K562 (cell line): ENCODE results near the gene KAT2B. TPM values are rescaled to one million over a fixed set of nuclear protein-coding genes. Genes with fewer than 3 reads are reported as not detected.

Experiments
- BCLAF1 ChIP-seq, 2 experiments: fragments of 450-650 bp in 1 of 2; IDR thresholded peaks; 2 replicates each; pipeline ENCODE4 v1.6.1; 2011 to 2017; ENCODE audit warnings: low read depth in 2 of 2, antibody characterized with exemption in 1 of 2, borderline replicate concordance in 1 of 2, low read length in 1 of 2, mild to moderate bottlenecking in 1 of 2, mixed read lengths in 1 of 2; ENCODE audit not compliant: control insufficient read depth in 1 of 2
- DEAF1 ChIP-seq: fragments of 450-650 bp; formaldehyde crosslinking; IDR thresholded peaks from 2 replicates; pipeline ENCODE4 v1.4.0; 2020; ENCODE audit warnings: mild to moderate bottlenecking, moderate library complexity
- GATAD2B ChIP-seq: fragments of 450-650 bp; IDR thresholded peaks from 2 replicates; pipeline ENCODE4 v1.6.1; 2017; ENCODE audit warnings: mild to moderate bottlenecking, borderline replicate concordance
- HCFC1 ChIP-seq: IDR thresholded peaks from 2 replicates; pipeline ENCODE4 v1.6.1; 2012; ENCODE audit warnings: low read depth, low read length, improper control_type of control experiment
- HMGN3 ChIP-seq: IDR thresholded peaks from 2 replicates; pipeline ENCODE4 v1.6.1; 2011; ENCODE audit warnings: borderline replicate concordance, low read depth, mild to moderate bottlenecking, mixed read lengths, low read length; ENCODE audit not compliant: insufficient read length; ENCODE audit errors: extremely low read depth
- HNRNPK ChIP-seq: fragments of 200-400 bp; formaldehyde crosslinking; IDR thresholded peaks from one replicate; pipeline ENCODE4 v1.6.1; 2018; ENCODE audit warnings: mild to moderate bottlenecking, low read depth, low read length; ENCODE audit not compliant: poor library complexity, severe bottlenecking
- MAZ ChIP-seq, 2 experiments: fragments of 450-650 bp in 1 of 2; sonication (generic) in 1 of 2; formaldehyde crosslinking; IDR thresholded peaks in 1 of 2; conservative IDR thresholded peaks in 1 of 2; 2 replicates each; pipeline versions ENCODE4 v1.4.0 to v1.5.0; 2020; ENCODE audit warnings: mild to moderate bottlenecking in 1 of 2, missing genetic modification reagents in 1 of 2
- MNT ChIP-seq, 2 experiments: fragments of 450-650 bp; conservative IDR thresholded peaks; 2 replicates each; pipeline ENCODE4 v1.6.1; 2017; ENCODE audit warnings: mild to moderate bottlenecking in 2 of 2, moderate library complexity in 2 of 2
- MXD1 ChIP-seq: fragments of 250-450 bp; sonication (Bioruptor Pico); IDR thresholded peaks from 2 replicates; pipeline ENCODE4 v1.8.0; 2021; ENCODE audit warnings: borderline replicate concordance, mild to moderate bottlenecking, moderate library complexity; ENCODE audit not compliant: poor library complexity, severe bottlenecking
- THAP7 ChIP-seq: fragments of 250-450 bp; sonication (Bioruptor Pico); IDR thresholded peaks from 2 replicates; pipeline ENCODE4 v1.5.0; 2021
- ZNF511 ChIP-seq: sonication (generic); formaldehyde crosslinking; IDR thresholded peaks from 2 replicates; pipeline ENCODE4 v1.8.0; 2022; ENCODE audit warnings: mild to moderate bottlenecking, missing genetic modification reagents
- ZNF740 ChIP-seq, 3 experiments: fragments of 200-800 bp in 1 of 3; sonication (Bioruptor generic) in 1 of 3; sonication (generic) in 1 of 3; formaldehyde crosslinking in 1 of 3; IDR thresholded peaks; 2 replicates each; pipeline versions ENCODE4 v1.6.1 to v1.8.0; 2016 to 2022; ENCODE audit warnings: mild to moderate bottlenecking in 2 of 3, missing compliant biosample characterization in 2 of 3, missing genetic modification characterization in 2 of 3, missing genetic modification reagents in 1 of 3
- polyA plus RNA-seq, 8 experiments: library from polyadenylated mRNA; depleted of rRNA in 4 of 8; stranded (reverse) in 5 of 8; unstranded in 3 of 8; fragments of >200 nt; fragmentation: Nextera tagmentation in 2 of 8; fragmentation: Illumina TruSeq in 1 of 8; extraction: Ambion mirVana in 2 of 8; extraction: Trizol in 1 of 8; gene quantifications; 2 replicates each; pipeline versions ENCODE4 v1.2.1 to v1.2.3, GENCODE V29; 2011 to 2014; ENCODE audit warnings: inconsistent platforms in 1 of 8, missing spikeins in 1 of 8
- total RNA-seq, 7 experiments: library from RNA; depleted of rRNA in 6 of 7; stranded (reverse); fragments of >200 nt in 6 of 7; fragmentation: Illumina TruSeq in 2 of 7; extraction: Trizol in 2 of 7; gene quantifications; 2 replicates each; pipeline versions ENCODE4 v1.2.1 to v1.2.3, GENCODE V29; 2011 to 2021; ENCODE audit warnings: low replicate concordance in 1 of 7

KAT2B gene
- total and polyA plus RNA-seq, 9 of the 15 experiments (the other 6 are each of a cell fraction or from before 2014, with no cell fraction given), result 3.3 to 14.9 (median 12.2) TPM

- TF ChIP-seq ZNF740 (CRISPR knock-in tag; IDR thresholded peaks at IDR 0.05) (peak; percentile 100), ZNF740 (tag; IDR thresholded peaks at IDR 0.05) (peak in 1 of 2 experiments; percentile 100; a peak in 2 of 4 replicates), HMGN3 (peak; percentile 86), HCFC1 (peak; percentile 56; the same call in 1 of the 2 replicates), MAZ (CRISPR knock-in tag; conservative IDR thresholded peaks at IDR 0.05 in 1 of 2, IDR thresholded peaks at IDR 0.05 in 1 of 2) (peak; percentile 100), HNRNPK (peak; percentile 14), THAP7 (CRISPR knock-in tag) (no peak), DEAF1 (peak; percentile 43; the same call in 1 of the 2 replicates), ZNF511 (0 out of 2 replicates have a peak, but pooled peaks have one; percentile 44), MNT (conservative IDR thresholded peaks at IDR 0.05) (peak; percentile 64 to 82), BCLAF1 (IDR thresholded peaks at IDR 0.05; ENCODE audit: borderline replicate concordance in 1 of 2, control insufficient read depth in 1 of 2, low read depth in 2 of 2, low read length in 1 of 2) (0 out of 4 replicates have a peak, but pooled peaks of 1 of the 2 experiments have one; percentile 29), MXD1 (CRISPR knock-in tag) (no peak), GATAD2B (peak; percentile 68)
Measured at GRCh38 chr3:20039765-20040547, at the start of gene KAT2B (continued).
